Stimulated activated CD4-positive, alpha-beta T cell treated with anti-CD3 and anti-CD28 coated beads, Interleukin-4, amount 100 ng/mL, for 24 hours (primary cell): ENCODE measurements around the gene KCND3.
A peak's percentile ranks its signal among the peaks of the same experiment; 100 is the strongest.

Experiments used
- DNase-seq: peaks from one replicate; pipeline ENCODE4 v3.0.0-alpha.2; 2020

The KCND3 gene

GRCh38 chr1:111909030-111909429 lies 80.4 kb downstream of the KCND3 start:
- no peak for DNase-seq

GRCh38 chr1:111908011-111908621 lies 81.4 kb downstream of the KCND3 start:
- DNase-seq: no peak

- no peak for DNase-seq
Measured at GRCh38 chr1:111907321-111907720, 82.1 kb downstream of the KCND3 start.

- no peak for DNase-seq
Measured at GRCh38 chr1:111906816-111907215, 82.7 kb downstream of the KCND3 start.

GRCh38 chr1:111906111-111906510 lies 83.4 kb downstream of the KCND3 start:
- DNase-seq: no peak

- peak; percentile 32 for DNase-seq
Measured at GRCh38 chr1:111904478-111905218, 84.8 kb downstream of the KCND3 start.

- no peak for DNase-seq
Measured at GRCh38 chr1:111903871-111904449, 85.5 kb downstream of the KCND3 start.

- no peak for DNase-seq
Measured at GRCh38 chr1:111903148-111903870, 86.2 kb downstream of the KCND3 start.

- DNase-seq: no peak
Measured at GRCh38 chr1:111895469-111895868, 94.0 kb downstream of the KCND3 start.

GRCh38 chr1:111895017-111895416 lies 94.5 kb downstream of the KCND3 start:
- DNase-seq: no peak

GRCh38 chr1:111894497-111894896 lies 95.0 kb downstream of the KCND3 start:
- DNase-seq: no peak

- no peak for DNase-seq
Measured at GRCh38 chr1:111891566-111891965, 97.9 kb downstream of the KCND3 start.

GRCh38 chr1:111888740-111889376 lies 100.6 kb downstream of the KCND3 start:
- DNase-seq: no peak

GRCh38 chr1:111887875-111888274 lies 101.6 kb downstream of the KCND3 start:
- DNase-seq: no peak

- DNase-seq: no peak
Measured at GRCh38 chr1:111887385-111887784, 102.1 kb downstream of the KCND3 start.

- DNase-seq: no peak
Measured at GRCh38 chr1:111886741-111887140, 102.7 kb downstream of the KCND3 start.

- no peak for DNase-seq
Measured at GRCh38 chr1:111884772-111885443, 104.6 kb downstream of the KCND3 start.

GRCh38 chr1:111882986-111883560 lies 106.4 kb downstream of the KCND3 start:
- no peak for DNase-seq

- DNase-seq: no peak
Measured at GRCh38 chr1:111882559-111882958, 106.9 kb downstream of the KCND3 start.

GRCh38 chr1:111880881-111881837 lies 108.3 kb downstream of the KCND3 start:
- DNase-seq: no peak

GRCh38 chr1:111879081-111879480 lies 110.4 kb downstream of the KCND3 start:
- no peak for DNase-seq
